Transverse colon (tissue), 4 donors: ENCODE results near the gene TMEM128. TPM values are rescaled to one million over a fixed set of nuclear protein-coding genes. Genes with fewer than 3 reads are reported as not detected.

Experiments used
- total RNA-seq, 4 donors: library from RNA; depleted of rRNA; stranded (reverse); fragments of >200 nt; gene quantifications; one replicate each; pipeline ENCODE4 v1.1.0, GENCODE V29; 2016

The TMEM128 gene
- total RNA-seq, 4 donors from 2014 or later = 8.8 to 22.0 (median 14.4) TPM

Other genes with a start within 250 kb of the TMEM128 start
- not detected for gene OTOP1, start 21.3 kb downstream of the TMEM128 start, total RNA-seq
- gene LYAR, start 41.9 kb upstream of the TMEM128 start, total RNA-seq = 10 to 100 TPM in 1 of 4 donors, 1 to 10 TPM in 3; 3.7 to 10.3 (median 5.6) TPM
- gene ZBTB49, start 42.0 kb upstream of the TMEM128 start, total RNA-seq = 10 to 100 TPM in 1 of 4 donors, 1 to 10 TPM in 3; 2.4 to 11.2 (median 6.0) TPM
- gene NSG1, start 138.9 kb upstream of the TMEM128 start, total RNA-seq = 1 to 10 TPM in 3 of 4 donors, not detected in 1; 2.2 to 3.5 (median 2.7) TPM